GM23248 (cell line): Measurements from ENCODE around the gene NRP2. TPM values are rescaled to one million over a fixed set of nuclear protein-coding genes. Genes with fewer than 3 reads are reported as not detected.

ENCODE experiments used
- DNase-seq: peaks from one replicate; pipeline ENCODE4 v3.0.0-alpha.2; 2015
- H2AFZ ChIP-seq: fragments of 200-600 bp; sonication (generic); 2 replicates; pipeline ENCODE4 v1.6.1; 2016; ENCODE audit warnings: antibody characterized with exemption
- H3F3A ChIP-seq: fragments of 200-600 bp; sonication (generic); 2 replicates; pipeline ENCODE4 v1.6.1; 2016; ENCODE audit warnings: mild to moderate bottlenecking, antibody characterized with exemption, mixed run types; ENCODE audit not compliant: insufficient read depth
- H3K27ac ChIP-seq: fragments of 200-600 bp; sonication (generic); 2 replicates; pipeline ENCODE4 v1.5.1; 2016; ENCODE audit warnings: mild to moderate bottlenecking
- H3K27me3 ChIP-seq: fragments of 200-600 bp; sonication (generic); replicated peaks from 2 replicates; pipeline ENCODE4 v1.6.1; 2016; ENCODE audit warnings: mild to moderate bottlenecking; ENCODE audit not compliant: insufficient read depth
- H3K36me3 ChIP-seq: fragments of 200-600 bp; sonication (generic); 2 replicates; pipeline ENCODE4 v1.6.1; 2016; ENCODE audit warnings: low read depth, mild to moderate bottlenecking
- H3K4me1 ChIP-seq: fragments of 200-600 bp; sonication (generic); 2 replicates; pipeline ENCODE4 v1.6.1; 2016; ENCODE audit warnings: mild to moderate bottlenecking; ENCODE audit not compliant: insufficient read depth
- H3K4me2 ChIP-seq: fragments of 200-600 bp; sonication (generic); one replicate; pipeline ENCODE4 v1.6.1; 2016; ENCODE audit warnings: mild to moderate bottlenecking; ENCODE audit not compliant: unreplicated experiment
- H3K4me3 ChIP-seq: fragments of 200-600 bp; sonication (generic); 2 replicates; pipeline ENCODE4 v1.5.1; 2016; ENCODE audit warnings: mild to moderate bottlenecking
- H3K79me2 ChIP-seq: fragments of 200-600 bp; sonication (generic); 2 replicates; pipeline ENCODE4 v1.6.1; 2016; ENCODE audit warnings: mild to moderate bottlenecking; ENCODE audit not compliant: insufficient read depth
- H3K9ac ChIP-seq: fragments of 200-600 bp; sonication (generic); 2 replicates; pipeline ENCODE4 v1.6.1; 2016; ENCODE audit warnings: mild to moderate bottlenecking
- H3K9me2 ChIP-seq: fragments of 200-600 bp; sonication (generic); 2 replicates; pipeline ENCODE4 v1.6.1; 2016; ENCODE audit warnings: mixed run types, mild to moderate bottlenecking, moderate library complexity; ENCODE audit not compliant: insufficient read depth
- H3K9me3 ChIP-seq: fragments of 200-600 bp; sonication (generic); one replicate; pipeline ENCODE4 v1.6.1; 2017; ENCODE audit warnings: low read depth
- H4K20me1 ChIP-seq: fragments of 200-600 bp; sonication (generic); 2 replicates; pipeline ENCODE4 v1.6.0; 2016; ENCODE audit not compliant: insufficient read depth
- EZH2 ChIP-seq: fragments of 200-600 bp; sonication (generic); IDR thresholded peaks from 2 replicates; pipeline ENCODE4 v1.6.1; 2018; ENCODE audit warnings: antibody characterized with exemption, mild to moderate bottlenecking; ENCODE audit not compliant: insufficient read depth, poor library complexity, severe bottlenecking
- EZH2phosphoT487 ChIP-seq: fragments of 200-600 bp; sonication (generic); IDR thresholded peaks from 2 replicates; pipeline ENCODE4 v1.6.1; 2018; ENCODE audit warnings: antibody characterized with exemption, moderate library complexity, mild to moderate bottlenecking, low read depth; ENCODE audit not compliant: insufficient read depth
- WGBS, 2 experiments: methylation state at CpG; one replicate each; pipeline ENCODE4 v1.1.6; 2015 to 2017; ENCODE audit warnings: low lambda C conversion rate in 2 of 2, low coverage in 1 of 2; ENCODE audit errors: missing lambda C conversion rate in 2 of 2; 5-methylcytosine and 5-hydroxymethylcytosine counted together
- in situ Hi-C: fragments of 300-500 bp; cut with MboI; formaldehyde crosslinking; loops from 2 replicates; pipeline ENCODE4 v1.15.0; 2020
- polyA plus RNA-seq: library from polyadenylated mRNA; unstranded; fragments of >200 nt; fragmentation: Nextera tagmentation; extraction: Ambion mirVana; gene quantifications from 2 replicates; pipeline ENCODE4 v1.2.1, GENCODE V29; 2016
- total RNA-seq: library from RNA; depleted of rRNA; stranded (reverse); fragments of >200 nt; shearing (Covaris generic); gene quantifications from 2 replicates; pipeline ENCODE4 v1.2.3, GENCODE V29; 2014

The NRP2 gene
- total and polyA plus RNA-seq, 2 experiments from 2014 or later: 6.9 to 9.0 TPM

- Histone ChIP-seq H3K27ac (no peak overlapping the region), H3K79me2 (no peaks in the 10 kb centered on the region), H3K4me3 (no peak overlapping the region), H3F3A (no peaks in the 10 kb centered on the region), H3K36me3 (no peaks in the 10 kb centered on the region), H3K9ac (no peak overlapping the region), H3K9me2 (no peaks in the 10 kb centered on the region), H2AFZ (no peak overlapping the region), H3K4me2 (no peak overlapping the region), H3K27me3 (no peaks in the 10 kb centered on the region), H3K4me1 (no peaks in the 10 kb centered on the region), H3K9me3 (no peaks in the 10 kb centered on the region), H4K20me1 (no peaks in the 10 kb centered on the region)
- in situ Hi-C loops: no loop called here
- TF ChIP-seq EZH2 (no peak), EZH2phosphoT487 (no peak)
- DNase-seq: no peak
- WGBS, 2 experiments: 68 to 70% methylated on average over 4 of the region's 4 CpGs
Observed at GRCh38 chr2:205719847-205720246, 37.5 kb downstream of the NRP2 start.

GRCh38 chr2:205720451-205720902, 38.2 kb downstream of the NRP2 start:
- Histone ChIP-seq H3K9ac (no peak overlapping the region), H3K4me1 (no peaks in the 10 kb centered on the region), H3K9me3 (no peaks in the 10 kb centered on the region), H4K20me1 (no peaks in the 10 kb centered on the region), H3K9me2 (no peaks in the 10 kb centered on the region), H3K4me3 (no peak overlapping the region), H3K27ac (no peak overlapping the region), H3K36me3 (no peaks in the 10 kb centered on the region), H2AFZ (no peak overlapping the region), H3F3A (no peaks in the 10 kb centered on the region), H3K27me3 (no peaks in the 10 kb centered on the region), H3K4me2 (no peak overlapping the region), H3K79me2 (no peaks in the 10 kb centered on the region)
- 85% methylated on average over 7 of the region's 7 CpGs for WGBS, 2 experiments
- in situ Hi-C loops: no loop called here
- TF ChIP-seq EZH2 (no peak), EZH2phosphoT487 (no peak)
- DNase-seq: no peak

- Histone ChIP-seq H3K9ac (no peak overlapping the region), H3F3A (no peaks in the 10 kb centered on the region), H3K9me2 (no peaks in the 10 kb centered on the region), H3K36me3 (no peaks in the 10 kb centered on the region), H3K27me3 (no peaks in the 10 kb centered on the region), H3K27ac (no peak overlapping the region), H4K20me1 (no peaks in the 10 kb centered on the region), H3K4me3 (no peak overlapping the region), H3K9me3 (no peaks in the 10 kb centered on the region), H3K4me1 (no peaks in the 10 kb centered on the region), H3K4me2 (no peak overlapping the region), H3K79me2 (no peaks in the 10 kb centered on the region), H2AFZ (no peak overlapping the region)
- DNase-seq: peak; percentile 27
- WGBS, 2 experiments: 85 to 90% methylated on average over 8 of the region's 8 CpGs
- no peak for TF ChIP-seq EZH2phosphoT487
- TF ChIP-seq EZH2: no peak
- in situ Hi-C loops: no loop called here
Observed at GRCh38 chr2:205721057-205721449, 38.8 kb downstream of the NRP2 start.

GRCh38 chr2:205722283-205722918, 40.1 kb downstream of the NRP2 start:
- Histone ChIP-seq H3K4me1 (no peaks in the 10 kb centered on the region), H3K4me3 (no peak overlapping the region), H3K9me3 (no peaks in the 10 kb centered on the region), H2AFZ (no peak overlapping the region), H3K4me2 (no peak overlapping the region), H3K9ac (no peak overlapping the region), H3K79me2 (no peaks in the 10 kb centered on the region), H4K20me1 (no peaks in the 10 kb centered on the region), H3F3A (no peaks in the 10 kb centered on the region), H3K9me2 (no peaks in the 10 kb centered on the region), H3K36me3 (no peaks in the 10 kb centered on the region), H3K27me3 (no peaks in the 10 kb centered on the region), H3K27ac (no peak overlapping the region)
- TF ChIP-seq EZH2 (no peak), EZH2phosphoT487 (no peak)
- DNase-seq: no peak
- WGBS, 2 experiments: 81 to 82% methylated on average over 4 of the region's 4 CpGs
- in situ Hi-C loops: no loop called here
